Neural cell (in vitro differentiated cells): ENCODE measurements around the gene CNFN. TPM values are rescaled to one million over a fixed set of nuclear protein-coding genes. Genes with fewer than 3 reads are reported as not detected.

Source experiments
- H2AFZ ChIP-seq: fragments of 200-600, 300-800 bp; sonication (generic), shearing (Covaris generic); 2 replicates; pipeline ENCODE4 v1.6.0; 2014; ENCODE audit warnings: low read depth, mild to moderate bottlenecking, antibody characterized with exemption, low read length, moderate library complexity
- H3F3A ChIP-seq: fragments of 200-600 bp; shearing (Covaris generic); 2 replicates; pipeline ENCODE4 v1.6.1; 2016; ENCODE audit warnings: mild to moderate bottlenecking, moderate library complexity, mixed read lengths, antibody characterized with exemption, low read length; ENCODE audit not compliant: insufficient read depth, poor library complexity, severe bottlenecking
- H3K27ac ChIP-seq: fragments of 200-600, 300-800 bp; sonication (generic), shearing (Covaris generic); 2 replicates; pipeline ENCODE4 v1.5.1; 2014; ENCODE audit warnings: mild to moderate bottlenecking, low read length, moderate library complexity
- H3K27me3 ChIP-seq: fragments of 300-800, 200-600 bp; sonication (generic), shearing (Covaris generic); 2 replicates; pipeline ENCODE4 v1.6.0; 2014; ENCODE audit warnings: mild to moderate bottlenecking, low read depth, low read length, moderate library complexity; ENCODE audit not compliant: insufficient read depth
- H3K36me3 ChIP-seq: fragments of 300-800, 200-600 bp; sonication (generic), shearing (Covaris generic); 2 replicates; pipeline ENCODE4 v1.5.1; 2014; ENCODE audit warnings: mild to moderate bottlenecking, antibody characterized with exemption, low read length, moderate library complexity; ENCODE audit not compliant: insufficient read depth
- H3K4me2 ChIP-seq: fragments of 300-800, 200-600 bp; sonication (generic), shearing (Covaris generic); 2 replicates; pipeline ENCODE4 v1.6.0; 2014; ENCODE audit warnings: mild to moderate bottlenecking, low read length
- H3K4me3 ChIP-seq: fragments of 300-800, 200-600 bp; sonication (generic), shearing (Covaris generic); 2 replicates; pipeline ENCODE4 v1.5.1; 2014; ENCODE audit warnings: mild to moderate bottlenecking, low read length, moderate library complexity
- H3K79me2 ChIP-seq: fragments of 200-600 bp; shearing (Covaris generic); replicated peaks from 2 replicates; pipeline ENCODE4 v1.6.0; 2014; ENCODE audit warnings: mild to moderate bottlenecking, low read length, moderate library complexity; ENCODE audit not compliant: insufficient read depth
- H3K9ac ChIP-seq: fragments of 300-800, 200-600 bp; sonication (generic), shearing (Covaris generic); 2 replicates; pipeline ENCODE4 v1.6.1; 2016; ENCODE audit warnings: mild to moderate bottlenecking, low read length, mixed read lengths
- H3K9me2 ChIP-seq: fragments of 200-600 bp; shearing (Covaris generic); 2 replicates; pipeline ENCODE4 v1.6.1; 2016; ENCODE audit warnings: mild to moderate bottlenecking, low read length, mixed read lengths; ENCODE audit not compliant: insufficient read depth
- H3K9me3 ChIP-seq: fragments of 200-600, 300-800 bp; sonication (generic), shearing (Covaris generic); 2 replicates; pipeline ENCODE4 v1.6.1; 2016; ENCODE audit warnings: mild to moderate bottlenecking, mixed run types, low read length, moderate library complexity, mixed read lengths
- H4K20me1 ChIP-seq: fragments of 200-600 bp; shearing (Covaris generic); 2 replicates; pipeline ENCODE4 v1.6.1; 2016; ENCODE audit warnings: mild to moderate bottlenecking, mixed run types; ENCODE audit not compliant: insufficient read depth
- EP300 ChIP-seq: fragments of 450-650 bp; conservative IDR thresholded peaks from 2 replicates; pipeline ENCODE4 v1.6.1; 2014; ENCODE audit warnings: antibody characterized with exemption, mild to moderate bottlenecking, moderate library complexity; ENCODE audit not compliant: poor library complexity, severe bottlenecking
- EZH2 ChIP-seq: fragments of 200-600, 300-800 bp; shearing (Covaris generic), sonication (generic); IDR thresholded peaks from 2 replicates; pipeline ENCODE4 v1.6.1; 2014; ENCODE audit warnings: antibody characterized with exemption, low read length, borderline replicate concordance, mild to moderate bottlenecking; ENCODE audit not compliant: insufficient read depth, poor library complexity, severe bottlenecking
- MXI1 ChIP-seq: fragments of 450-650 bp; conservative IDR thresholded peaks from 2 replicates; pipeline ENCODE4 v1.6.1; 2014; ENCODE audit warnings: antibody characterized with exemption, mild to moderate bottlenecking; ENCODE audit not compliant: poor library complexity, severe bottlenecking
- POLR2AphosphoS5 ChIP-seq: IDR thresholded peaks from 2 replicates; pipeline ENCODE4 v1.6.1; 2012
- RAD21 ChIP-seq: fragments of 450-650 bp; conservative IDR thresholded peaks from 2 replicates; pipeline ENCODE4 v1.6.1; 2014; ENCODE audit warnings: antibody characterized with exemption, mild to moderate bottlenecking, moderate library complexity
- SMC3 ChIP-seq: fragments of 450-650 bp; conservative IDR thresholded peaks from 2 replicates; pipeline ENCODE4 v1.6.1; 2014; ENCODE audit warnings: antibody characterized with exemption, mild to moderate bottlenecking, moderate library complexity; ENCODE audit not compliant: poor library complexity
- TAF1 ChIP-seq: IDR thresholded peaks from 2 replicates; pipeline ENCODE4 v1.6.1; 2012; ENCODE audit warnings: low read depth
- polyA plus RNA-seq: library from polyadenylated mRNA; depleted of rRNA; stranded (reverse); fragments of >200 nt; gene quantifications from 2 replicates; pipeline ENCODE4 v1.2.3, GENCODE V29; 2014
- TF ChIP-seq, protein P1 (sequence below): fragments of 450-650 bp; IDR thresholded peaks from 2 replicates; pipeline ENCODE4 v1.5.1; 2014; ENCODE audit warnings: antibody characterized with exemption, mild to moderate bottlenecking, moderate library complexity; ENCODE audit not compliant: poor library complexity, severe bottlenecking
- TF ChIP-seq, protein P2 (sequence below): IDR thresholded peaks from 2 replicates; pipeline ENCODE4 v1.6.1; 2012; ENCODE audit warnings: borderline replicate concordance

The CNFN gene
- polyA plus RNA-seq, 1 donor from 2014 or later, result not detected

DNA sequence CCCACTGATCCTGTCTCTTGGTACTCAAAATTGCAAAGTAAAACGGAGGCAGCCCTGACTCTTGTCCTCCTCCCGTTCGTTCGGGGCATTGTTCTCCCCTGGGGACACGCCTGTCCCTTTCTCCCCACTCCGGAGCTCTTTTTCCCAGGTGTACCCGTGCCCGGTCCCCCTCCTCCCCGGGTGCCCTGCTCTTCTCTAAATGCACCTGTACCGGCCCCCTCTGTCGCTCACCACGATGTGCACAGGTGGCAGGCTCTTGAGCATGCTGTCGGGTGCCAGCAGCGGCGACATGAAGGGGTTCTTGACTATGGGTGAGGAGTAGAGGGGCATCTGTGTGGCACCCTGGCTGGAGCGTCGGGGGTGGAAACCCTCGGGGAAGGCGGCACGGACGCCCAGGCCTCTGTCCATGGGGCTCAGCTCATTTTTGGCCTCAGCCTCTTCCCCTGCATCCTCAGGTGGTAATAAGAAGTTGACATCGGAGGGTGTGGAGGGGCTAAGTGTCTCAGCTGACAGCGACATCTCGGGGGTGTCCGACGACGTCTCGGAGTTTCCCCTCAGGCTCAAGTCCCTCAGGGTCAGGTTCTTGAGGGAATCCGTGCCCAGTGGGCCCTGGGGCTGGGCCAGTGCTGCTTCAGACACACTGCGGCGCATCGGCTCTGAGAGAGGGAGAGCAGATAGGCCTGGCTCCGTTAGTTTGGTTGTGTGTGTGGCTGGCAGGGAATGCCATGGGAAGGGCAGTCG, 12.4 kb upstream of the CNFN start:
- Histone ChIP-seq H2AFZ (no peak overlapping the region), H3K4me2 (peak overlapping the region; percentile 78), H3K4me3 (peak overlapping the region; percentile 68), H3K27me3 (no peaks in the 10 kb centered on the region), H3F3A (no peaks in the 10 kb centered on the region), H3K9me3 (no peaks in the 10 kb centered on the region), H3K36me3 (no peaks in the 10 kb centered on the region), H3K9me2 (no peaks in the 10 kb centered on the region), H3K9ac (peak overlapping the region; percentile 71), H3K27ac (peak overlapping the region; percentile 55), H4K20me1 (no peaks in the 10 kb centered on the region), H3K79me2 (peaks cover 5% of the 10 kb centered on the region)
- TF ChIP-seq, protein P1, sequence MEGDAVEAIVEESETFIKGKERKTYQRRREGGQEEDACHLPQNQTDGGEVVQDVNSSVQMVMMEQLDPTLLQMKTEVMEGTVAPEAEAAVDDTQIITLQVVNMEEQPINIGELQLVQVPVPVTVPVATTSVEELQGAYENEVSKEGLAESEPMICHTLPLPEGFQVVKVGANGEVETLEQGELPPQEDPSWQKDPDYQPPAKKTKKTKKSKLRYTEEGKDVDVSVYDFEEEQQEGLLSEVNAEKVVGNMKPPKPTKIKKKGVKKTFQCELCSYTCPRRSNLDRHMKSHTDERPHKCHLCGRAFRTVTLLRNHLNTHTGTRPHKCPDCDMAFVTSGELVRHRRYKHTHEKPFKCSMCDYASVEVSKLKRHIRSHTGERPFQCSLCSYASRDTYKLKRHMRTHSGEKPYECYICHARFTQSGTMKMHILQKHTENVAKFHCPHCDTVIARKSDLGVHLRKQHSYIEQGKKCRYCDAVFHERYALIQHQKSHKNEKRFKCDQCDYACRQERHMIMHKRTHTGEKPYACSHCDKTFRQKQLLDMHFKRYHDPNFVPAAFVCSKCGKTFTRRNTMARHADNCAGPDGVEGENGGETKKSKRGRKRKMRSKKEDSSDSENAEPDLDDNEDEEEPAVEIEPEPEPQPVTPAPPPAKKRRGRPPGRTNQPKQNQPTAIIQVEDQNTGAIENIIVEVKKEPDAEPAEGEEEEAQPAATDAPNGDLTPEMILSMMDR, result no peak
- TF ChIP-seq SMC3, result no peak
- TF ChIP-seq TAF1, result no peak
- no peak for TF ChIP-seq POLR2AphosphoS5
- TF ChIP-seq, protein P2, sequence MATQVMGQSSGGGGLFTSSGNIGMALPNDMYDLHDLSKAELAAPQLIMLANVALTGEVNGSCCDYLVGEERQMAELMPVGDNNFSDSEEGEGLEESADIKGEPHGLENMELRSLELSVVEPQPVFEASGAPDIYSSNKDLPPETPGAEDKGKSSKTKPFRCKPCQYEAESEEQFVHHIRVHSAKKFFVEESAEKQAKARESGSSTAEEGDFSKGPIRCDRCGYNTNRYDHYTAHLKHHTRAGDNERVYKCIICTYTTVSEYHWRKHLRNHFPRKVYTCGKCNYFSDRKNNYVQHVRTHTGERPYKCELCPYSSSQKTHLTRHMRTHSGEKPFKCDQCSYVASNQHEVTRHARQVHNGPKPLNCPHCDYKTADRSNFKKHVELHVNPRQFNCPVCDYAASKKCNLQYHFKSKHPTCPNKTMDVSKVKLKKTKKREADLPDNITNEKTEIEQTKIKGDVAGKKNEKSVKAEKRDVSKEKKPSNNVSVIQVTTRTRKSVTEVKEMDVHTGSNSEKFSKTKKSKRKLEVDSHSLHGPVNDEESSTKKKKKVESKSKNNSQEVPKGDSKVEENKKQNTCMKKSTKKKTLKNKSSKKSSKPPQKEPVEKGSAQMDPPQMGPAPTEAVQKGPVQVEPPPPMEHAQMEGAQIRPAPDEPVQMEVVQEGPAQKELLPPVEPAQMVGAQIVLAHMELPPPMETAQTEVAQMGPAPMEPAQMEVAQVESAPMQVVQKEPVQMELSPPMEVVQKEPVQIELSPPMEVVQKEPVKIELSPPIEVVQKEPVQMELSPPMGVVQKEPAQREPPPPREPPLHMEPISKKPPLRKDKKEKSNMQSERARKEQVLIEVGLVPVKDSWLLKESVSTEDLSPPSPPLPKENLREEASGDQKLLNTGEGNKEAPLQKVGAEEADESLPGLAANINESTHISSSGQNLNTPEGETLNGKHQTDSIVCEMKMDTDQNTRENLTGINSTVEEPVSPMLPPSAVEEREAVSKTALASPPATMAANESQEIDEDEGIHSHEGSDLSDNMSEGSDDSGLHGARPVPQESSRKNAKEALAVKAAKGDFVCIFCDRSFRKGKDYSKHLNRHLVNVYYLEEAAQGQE, result no peak
- no peak for TF ChIP-seq RAD21
- TF ChIP-seq EP300, result no peak
- TF ChIP-seq MXI1, result no peak
- TF ChIP-seq EZH2, result no peak

DNA sequence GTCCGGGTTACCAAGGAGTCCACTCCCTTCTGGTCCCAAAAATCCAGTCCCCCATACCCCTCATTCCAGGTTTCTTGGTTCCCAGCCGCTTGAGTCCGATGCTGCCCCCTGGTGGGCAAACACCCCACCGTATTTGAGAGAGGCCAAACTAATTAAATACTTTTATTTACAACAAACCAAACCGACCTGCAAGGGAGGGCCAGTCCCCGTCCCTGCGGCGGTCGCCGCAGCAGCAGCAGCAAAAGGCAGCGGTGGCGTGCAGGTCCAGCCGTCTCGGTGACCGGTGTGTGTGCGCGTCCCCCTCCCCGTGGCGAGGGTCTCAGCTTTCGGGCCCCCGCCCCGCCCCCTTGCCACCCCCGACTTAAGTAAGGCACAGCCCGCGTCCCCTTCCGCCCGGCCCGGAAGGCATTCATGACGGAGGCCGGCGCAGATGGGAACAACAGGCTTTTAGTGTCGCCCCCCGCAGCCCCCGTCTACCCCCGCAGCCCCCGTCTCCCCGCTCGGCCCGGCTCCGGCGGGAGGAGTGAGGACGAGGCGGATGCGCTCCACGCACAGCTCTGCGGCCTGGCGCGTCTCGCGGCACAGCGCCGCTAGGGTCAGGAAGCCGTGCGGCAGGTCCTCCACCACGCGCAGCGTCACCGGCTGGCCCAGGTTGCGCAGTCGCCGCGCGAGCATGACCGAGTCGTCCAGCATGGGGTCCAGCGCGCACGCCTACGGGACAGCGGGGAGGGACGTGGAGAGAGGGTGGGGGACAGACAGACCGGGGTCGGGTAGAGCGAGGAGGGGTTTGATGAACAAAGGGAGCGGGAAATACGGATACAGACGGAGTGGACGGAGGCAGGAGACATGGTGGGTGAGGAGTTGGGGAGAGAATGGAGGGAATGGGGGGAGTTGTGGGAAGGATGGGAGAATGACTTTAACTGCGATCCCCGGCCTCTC, 11.5 kb upstream of the CNFN start:
- Histone ChIP-seq H3F3A (no peaks in the 10 kb centered on the region), H3K36me3 (no peaks in the 10 kb centered on the region), H3K9me2 (no peaks in the 10 kb centered on the region), H3K9me3 (no peaks in the 10 kb centered on the region), H3K27ac (peak overlapping the region; percentile 55), H3K9ac (peak overlapping the region; percentile 71), H2AFZ (peak overlapping the region; percentile 51), H3K4me2 (peak overlapping the region; percentile 78), H3K4me3 (peak overlapping the region; percentile 68), H3K27me3 (no peaks in the 10 kb centered on the region), H4K20me1 (no peaks in the 10 kb centered on the region), H3K79me2 (peaks cover 8% of the 10 kb centered on the region)
- TF ChIP-seq SMC3, result peak; percentile 71
- TF ChIP-seq MXI1, result peak; percentile 79
- TF ChIP-seq POLR2AphosphoS5, result peak; percentile 69
- TF ChIP-seq TAF1, result peak; percentile 23
- TF ChIP-seq RAD21, result peak; percentile 60
- TF ChIP-seq EP300, result no peak
- TF ChIP-seq EZH2, result no peak
- TF ChIP-seq, protein P2, result no peak
- TF ChIP-seq, protein P1, result peak; percentile 75
